GM23338 (cell line): ENCODE measurements around the gene CALR3.

Source experiments
- EZH2phosphoT487 ChIP-seq: fragments of 200-600 bp; sonication (generic); IDR thresholded peaks from one replicate; pipeline ENCODE4 v1.8.1; 2018; ENCODE audit warnings: antibody characterized with exemption; ENCODE audit not compliant: unreplicated experiment
- TF ChIP-seq, protein P1 (sequence below), 2 experiments: fragments of 200-600 bp in 1 of 2; sonication (generic) in 1 of 2; conservative IDR thresholded peaks; 2 replicates each; pipeline versions ENCODE4 v1.5.1 to v1.6.1; 2016 to 2017; ENCODE audit warnings: antibody characterized with exemption in 2 of 2, low read depth in 2 of 2, mild to moderate bottlenecking in 2 of 2, moderate library complexity in 1 of 2

DNA sequence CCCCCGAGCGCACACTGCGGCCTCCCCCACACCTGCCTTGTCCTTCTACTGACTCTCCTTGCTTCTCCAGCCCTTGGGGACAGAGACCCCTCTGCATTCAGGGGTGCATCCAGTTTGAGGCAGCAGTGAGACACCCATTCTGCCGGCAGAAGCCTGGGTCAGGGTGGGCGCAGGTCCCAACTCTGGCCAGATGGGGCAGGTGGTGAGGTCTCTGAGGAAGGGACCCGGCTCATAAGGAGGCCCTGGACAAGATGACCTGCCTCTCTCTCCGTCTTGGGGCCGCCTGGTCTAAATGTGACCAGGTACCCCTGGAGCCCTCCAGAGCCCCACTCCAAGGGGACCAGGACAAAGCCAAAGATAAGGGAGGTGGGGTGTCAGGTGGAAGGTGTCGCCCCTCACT, 40.2 kb upstream of the CALR3 start:
- TF ChIP-seq EZH2phosphoT487 = no peak
- TF ChIP-seq, protein P1, sequence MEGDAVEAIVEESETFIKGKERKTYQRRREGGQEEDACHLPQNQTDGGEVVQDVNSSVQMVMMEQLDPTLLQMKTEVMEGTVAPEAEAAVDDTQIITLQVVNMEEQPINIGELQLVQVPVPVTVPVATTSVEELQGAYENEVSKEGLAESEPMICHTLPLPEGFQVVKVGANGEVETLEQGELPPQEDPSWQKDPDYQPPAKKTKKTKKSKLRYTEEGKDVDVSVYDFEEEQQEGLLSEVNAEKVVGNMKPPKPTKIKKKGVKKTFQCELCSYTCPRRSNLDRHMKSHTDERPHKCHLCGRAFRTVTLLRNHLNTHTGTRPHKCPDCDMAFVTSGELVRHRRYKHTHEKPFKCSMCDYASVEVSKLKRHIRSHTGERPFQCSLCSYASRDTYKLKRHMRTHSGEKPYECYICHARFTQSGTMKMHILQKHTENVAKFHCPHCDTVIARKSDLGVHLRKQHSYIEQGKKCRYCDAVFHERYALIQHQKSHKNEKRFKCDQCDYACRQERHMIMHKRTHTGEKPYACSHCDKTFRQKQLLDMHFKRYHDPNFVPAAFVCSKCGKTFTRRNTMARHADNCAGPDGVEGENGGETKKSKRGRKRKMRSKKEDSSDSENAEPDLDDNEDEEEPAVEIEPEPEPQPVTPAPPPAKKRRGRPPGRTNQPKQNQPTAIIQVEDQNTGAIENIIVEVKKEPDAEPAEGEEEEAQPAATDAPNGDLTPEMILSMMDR (conservative IDR thresholded peaks at IDR 0.05; ENCODE audit: low read depth in 2 of 2) = no peak
